UCSD-AML1 (cell line): ENCODE results near the gene PLIN3.
"Not testable (repeated sequence)": the region's sequence is repeated elsewhere in the genome, so short reads cannot be mapped to it uniquely, and the experiment has no call there.

Source experiments
- DNase-seq: peaks from one replicate; lab custom pipeline; 2025; ENCODE audit not compliant: unreplicated experiment; lab: John Stamatoyannopoulos, UW

The PLIN3 gene

GRCh38 chr19:4891066-4891465, 23.6 kb upstream of the PLIN3 start:
- no peak for DNase-seq

DNA sequence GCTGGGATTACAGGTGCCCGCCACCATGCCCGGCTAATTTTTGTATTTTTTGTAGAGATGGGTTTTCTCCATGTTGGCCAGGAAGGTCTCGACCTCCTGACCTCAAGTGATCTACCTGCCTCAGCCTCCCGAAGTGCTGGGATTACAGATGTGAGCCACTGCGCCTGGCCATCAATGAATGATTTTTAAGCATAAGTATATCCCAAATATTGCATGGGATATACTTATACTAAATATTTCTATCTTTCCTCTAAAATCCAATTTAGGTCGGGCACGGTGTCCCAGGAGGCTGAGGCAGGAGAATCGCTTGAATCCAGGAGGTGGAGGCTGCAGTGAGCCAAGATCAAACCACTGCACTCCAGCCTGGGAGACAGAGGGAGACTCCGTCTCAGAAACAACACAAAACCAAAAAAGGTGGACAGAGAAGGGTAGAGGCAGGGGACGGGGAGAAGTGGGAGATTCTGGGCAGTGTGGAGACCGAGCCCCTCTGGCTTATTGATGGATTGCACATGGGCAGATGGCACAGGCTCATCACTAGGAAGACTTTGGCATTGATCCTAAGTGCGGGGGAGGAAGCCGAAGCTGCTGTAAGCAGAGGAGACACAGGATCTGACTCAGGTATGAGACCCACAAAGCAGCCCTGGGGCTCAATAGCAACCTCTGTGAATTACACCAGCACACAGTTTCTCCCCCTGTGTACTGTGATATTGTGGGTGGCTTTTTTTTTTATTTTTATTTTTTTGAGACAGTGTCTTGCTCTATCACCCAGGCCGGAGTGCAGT, 21.8 kb upstream of the PLIN3 start:
- no peak for DNase-seq

GRCh38 chr19:4887803-4888202, 20.3 kb upstream of the PLIN3 start:
- DNase-seq = not testable (repeated sequence)

DNA sequence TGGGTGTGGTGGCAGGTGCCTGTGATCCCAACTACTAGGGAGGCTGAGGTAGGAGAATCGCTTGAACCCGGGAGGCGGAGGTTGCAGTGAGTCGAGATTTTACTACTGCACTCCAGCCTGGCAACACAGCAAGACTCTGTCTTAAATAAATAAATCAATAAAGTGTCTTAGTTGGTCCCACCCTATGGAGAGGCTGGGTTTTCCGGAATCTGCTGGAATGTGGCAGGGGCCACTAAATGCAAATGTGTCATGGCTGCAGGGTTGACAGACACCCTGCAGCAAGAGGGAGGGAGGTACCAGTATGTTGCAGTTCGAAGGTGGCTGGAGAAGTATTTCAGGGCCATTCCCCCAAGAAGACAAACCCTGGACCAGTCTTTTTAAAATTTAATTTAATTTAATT, 17.5 kb upstream of the PLIN3 start:
- DNase-seq = not testable (repeated sequence)

DNA sequence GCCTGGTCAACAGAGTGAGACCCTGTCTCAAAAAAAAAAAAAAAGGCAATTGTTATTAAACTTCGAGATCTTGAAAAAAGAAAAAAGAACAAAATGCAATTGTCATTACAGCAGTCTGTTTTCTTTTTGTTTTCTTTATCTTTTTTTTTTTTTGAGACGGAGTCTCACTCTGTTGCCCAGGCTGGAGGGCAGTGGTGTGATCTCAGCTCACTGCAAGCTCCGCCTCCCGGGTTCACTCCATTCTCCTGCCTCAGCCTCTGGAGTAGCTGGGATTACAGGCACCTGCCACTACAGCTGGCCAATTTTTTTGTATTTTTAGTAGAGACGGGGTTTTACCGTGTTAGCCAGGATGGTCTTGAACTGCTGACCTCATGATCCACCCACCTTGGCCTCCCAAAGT, 15.4 kb upstream of the PLIN3 start:
- DNase-seq = not testable (repeated sequence)

DNA sequence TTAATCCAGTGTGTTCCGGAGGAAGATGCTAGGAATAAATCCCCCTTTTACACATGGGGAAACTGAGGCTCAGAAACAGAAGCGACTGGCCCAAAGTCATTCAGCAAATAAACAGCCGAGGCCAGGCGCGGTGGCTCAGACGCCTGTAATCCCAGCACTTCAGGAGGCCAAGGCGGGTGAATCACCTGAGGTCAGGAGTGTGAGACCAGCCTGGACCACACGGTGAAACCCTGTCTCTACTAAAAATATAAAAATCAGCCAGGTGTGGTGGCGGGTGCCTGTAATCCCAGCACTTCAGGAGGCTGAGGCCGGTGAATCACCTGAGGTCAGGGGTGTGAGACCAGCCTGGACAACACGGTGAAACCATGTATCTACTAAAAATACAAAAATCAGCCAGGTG, 11.6 kb upstream of the PLIN3 start:
- DNase-seq = no peak

DNA sequence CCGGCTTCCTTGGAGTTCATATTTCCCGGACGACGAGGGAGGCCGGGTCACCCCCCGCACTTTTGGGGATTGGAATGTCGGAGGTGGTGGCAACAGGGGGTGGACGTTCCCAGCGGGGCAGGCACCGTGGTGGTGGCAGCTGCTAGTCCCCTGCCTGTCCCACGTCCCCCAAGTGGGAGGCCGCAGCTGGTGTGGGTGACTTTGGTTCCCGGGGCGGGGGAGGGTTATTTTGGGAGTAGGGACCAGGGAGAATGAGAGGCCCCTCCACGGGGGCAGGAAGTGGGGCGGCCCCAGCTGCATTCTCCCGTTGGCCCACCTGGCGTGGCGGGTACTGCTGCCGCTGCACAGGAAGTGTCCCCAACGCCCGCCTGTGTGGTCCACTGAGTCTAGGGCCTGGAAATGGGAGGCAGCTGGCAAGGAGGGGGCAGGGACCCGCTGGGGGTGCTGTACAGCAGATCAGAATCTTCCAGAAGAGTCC, 11.1 kb upstream of the PLIN3 start:
- no peak for DNase-seq

GRCh38 chr19:4877753-4878490, 10.5 kb upstream of the PLIN3 start:
- DNase-seq = no peak

- no peak for DNase-seq
These were observed 6.5 kb upstream of the PLIN3 start for GRCh38 chr19:4873930-4874329.

- DNase-seq = no peak
These were observed 4.2 kb upstream of the PLIN3 start for GRCh38 chr19:4871711-4872110.

- DNase-seq = peak; percentile 57
These were observed 2.7 kb upstream of the PLIN3 start for GRCh38 chr19:4870025-4870700.

GRCh38 chr19:4868286-4868834, 893 bp upstream of the PLIN3 start:
- DNase-seq = no peak

GRCh38 chr19:4866595-4867424, 657 bp downstream of the PLIN3 start:
- DNase-seq = peak; percentile 72

DNA sequence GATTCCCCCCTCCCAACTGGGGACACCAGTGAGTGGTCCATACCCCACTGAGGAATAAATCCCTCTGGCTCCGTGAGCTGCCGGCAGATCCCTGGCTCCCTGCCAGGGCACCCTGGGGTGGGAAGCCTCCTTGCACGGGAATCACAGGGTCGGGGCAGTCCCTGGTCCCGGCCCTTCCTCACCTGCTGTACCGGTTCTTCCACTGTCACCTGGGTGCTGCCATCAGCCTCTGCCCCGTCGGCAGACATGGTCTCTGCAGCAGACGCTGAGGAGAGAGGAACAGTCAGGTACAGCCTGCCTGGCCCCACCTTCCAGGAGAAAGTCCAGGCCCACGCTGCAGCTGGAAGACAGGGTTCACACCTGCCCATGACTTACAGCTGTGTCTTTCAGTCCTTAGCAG, 6.3 kb downstream of the PLIN3 start:
- DNase-seq = no peak

DNA sequence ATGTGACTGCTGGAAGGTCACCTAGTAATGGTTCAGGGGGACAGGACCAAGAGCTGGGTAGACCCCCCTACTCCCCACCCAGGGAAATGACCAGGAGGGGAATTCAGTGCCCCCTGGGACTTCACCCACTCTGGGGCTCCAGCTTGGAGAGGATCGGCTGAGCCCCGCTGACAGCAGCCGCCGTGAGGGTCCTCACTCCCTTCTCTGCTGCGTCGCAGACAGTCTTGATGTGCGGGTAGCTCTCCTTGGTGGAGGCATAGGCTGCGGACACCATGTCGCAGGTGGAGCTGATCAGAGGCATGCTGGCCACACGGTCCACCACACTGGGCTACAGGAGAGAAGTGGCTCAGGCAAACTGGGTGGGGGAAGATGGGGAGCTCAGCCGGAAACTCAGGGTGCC, 7.8 kb downstream of the PLIN3 start:
- no peak for DNase-seq

- DNase-seq = not testable (repeated sequence)
These were observed 11.0 kb downstream of the PLIN3 start for GRCh38 chr19:4856468-4856867.

DNA sequence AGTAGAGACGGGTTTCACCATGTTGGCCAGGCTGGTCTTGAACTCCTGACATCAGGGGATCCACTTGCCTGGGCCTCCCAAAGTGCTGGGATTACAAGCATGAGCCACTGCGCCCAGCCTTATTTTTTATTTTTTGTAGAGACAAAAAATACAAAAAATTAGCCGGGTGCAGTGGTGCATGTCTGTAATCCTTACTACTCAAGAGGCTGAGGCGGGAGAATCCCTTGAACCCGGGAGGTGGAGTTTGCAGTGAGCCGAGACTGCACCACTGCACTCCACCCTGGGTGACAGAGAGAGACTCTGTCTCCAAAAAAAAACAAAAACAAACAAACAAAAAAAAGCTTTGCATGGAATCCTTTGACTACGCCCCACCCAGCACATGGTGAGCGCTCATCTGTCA, 14.0 kb downstream of the PLIN3 start:
- not testable (repeated sequence) for DNase-seq

DNA sequence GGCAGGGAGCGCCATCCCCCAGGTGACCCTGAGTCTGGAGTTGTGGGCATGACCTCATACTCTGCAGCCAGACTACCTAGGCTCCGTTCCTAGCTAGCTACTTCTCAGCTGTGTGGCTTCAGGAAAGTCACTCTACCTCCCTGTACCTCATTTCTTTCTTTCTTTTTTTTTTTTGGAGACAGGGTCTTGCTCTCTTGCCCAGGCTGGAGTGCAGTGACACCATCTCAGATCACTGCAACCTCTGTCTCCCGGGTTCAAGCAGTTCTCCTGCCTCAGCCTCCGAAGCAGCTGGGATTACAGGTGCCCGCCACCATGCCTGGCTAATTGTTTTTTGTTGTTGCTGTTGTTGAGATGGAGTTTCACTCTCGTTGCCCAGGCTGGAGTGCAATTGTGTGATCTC, 15.0 kb downstream of the PLIN3 start:
- no peak for DNase-seq

DNA sequence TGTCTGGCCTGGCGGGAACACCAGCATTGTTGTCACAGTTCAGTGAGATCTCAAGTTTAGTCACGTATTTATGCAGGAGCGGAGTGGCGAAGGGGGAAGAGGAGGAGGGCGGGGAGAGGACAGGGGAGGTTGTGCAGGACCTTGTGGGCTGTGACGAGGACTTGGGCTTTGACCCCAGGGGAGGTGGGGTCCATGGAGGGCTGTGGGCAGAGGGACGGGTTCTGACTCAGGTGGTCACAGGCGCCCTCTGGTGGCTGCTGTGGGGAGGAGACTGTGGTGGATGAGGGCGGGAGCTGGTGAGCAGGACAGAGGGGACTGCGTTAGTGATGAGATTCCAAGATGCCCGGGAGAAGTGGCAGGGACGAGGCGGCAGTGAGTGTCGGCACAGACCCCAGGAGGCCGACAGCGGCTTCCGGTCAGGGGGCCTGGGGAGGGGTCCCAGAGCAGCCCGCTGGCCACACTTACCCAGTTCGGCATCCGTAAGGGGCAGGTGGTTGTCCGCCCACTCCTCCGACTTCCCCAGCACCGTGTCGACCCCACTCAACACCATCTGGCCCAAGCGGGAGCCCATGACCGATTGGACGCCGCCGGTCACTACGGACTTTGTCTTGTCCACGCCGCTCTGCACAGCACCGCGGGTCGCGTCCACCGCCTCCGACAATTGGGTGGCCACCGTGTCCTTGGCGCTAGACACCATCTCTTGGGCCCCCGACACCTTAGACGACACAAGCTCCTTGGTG, 15.7 kb downstream of the PLIN3 start:
- peak; percentile 48 for DNase-seq

DNA sequence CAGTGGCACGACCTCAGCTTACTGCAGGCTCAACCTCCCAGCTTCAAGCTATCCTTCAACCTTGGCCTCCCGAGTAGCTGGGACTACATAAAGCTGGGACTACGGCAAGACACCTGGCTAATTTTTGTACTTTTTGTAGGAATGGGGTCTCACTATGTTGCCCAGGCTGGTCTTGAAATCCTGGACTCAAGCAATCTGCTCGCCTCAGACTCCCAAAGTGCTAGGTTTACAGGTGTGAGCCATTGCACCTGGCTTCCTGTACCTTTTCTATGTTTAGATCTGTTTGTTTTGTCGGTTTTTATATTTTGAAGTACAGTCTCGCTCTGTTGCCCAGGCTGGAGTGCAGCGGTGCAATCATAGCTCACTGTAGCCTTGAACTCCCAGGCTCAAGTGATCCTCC, 18.4 kb downstream of the PLIN3 start:
- no peak for DNase-seq
